DMS79 treated with DMSO at 0.1 percent for 48 hours (cell line): ENCODE results near the gene HUS1.
"Not testable (repeated sequence)": the region's sequence is repeated elsewhere in the genome, so short reads cannot be mapped to it uniquely, and the experiment has no call there.

ENCODE experiments used
- DNase-seq: peaks from one replicate; lab custom pipeline; 2025; lab: John Stamatoyannopoulos, UW

Gene HUS1

GRCh38 chr7:47944536-47945260 is 34.7 kb downstream of the HUS1 start:
- DNase-seq, result no peak

DNA sequence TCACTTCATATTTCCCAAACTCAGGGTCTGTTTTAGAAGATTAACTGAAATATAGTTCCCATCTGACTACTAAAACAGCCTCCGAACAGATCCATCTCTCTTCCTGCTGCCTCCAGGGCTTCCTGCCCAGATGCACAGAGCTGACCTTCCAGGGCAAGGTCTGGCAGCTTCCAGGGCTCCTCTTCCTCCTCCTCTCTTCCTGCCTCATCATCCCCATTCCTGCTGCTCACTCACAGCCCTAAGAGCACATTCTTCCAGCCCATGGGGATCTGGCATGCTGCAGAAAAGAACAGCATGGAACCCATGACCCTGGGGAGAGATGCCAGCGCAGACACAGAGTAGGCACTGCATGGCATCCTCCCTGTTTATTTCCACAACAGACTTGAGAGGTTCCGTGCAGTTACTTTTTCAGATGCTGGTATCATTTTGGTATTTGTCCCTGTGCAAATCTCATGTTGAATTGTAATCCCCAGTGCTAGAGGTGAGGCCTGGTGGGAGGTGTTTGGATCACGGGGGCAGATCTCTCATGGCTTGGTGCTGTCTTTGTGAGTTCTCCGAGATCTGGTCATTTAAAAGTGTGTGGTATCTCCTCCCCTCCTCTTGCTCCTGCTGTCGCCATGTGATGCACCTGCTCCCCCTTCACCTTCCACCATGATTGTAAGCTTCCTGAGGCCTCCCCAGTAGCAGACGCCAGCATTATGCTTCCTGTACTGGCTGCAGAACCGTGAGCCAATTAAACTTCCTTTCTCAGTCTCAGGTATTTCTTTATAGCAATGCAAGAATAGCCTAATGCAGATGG is 35.5 kb downstream of the HUS1 start:
- DNase-seq, result no peak

DNA sequence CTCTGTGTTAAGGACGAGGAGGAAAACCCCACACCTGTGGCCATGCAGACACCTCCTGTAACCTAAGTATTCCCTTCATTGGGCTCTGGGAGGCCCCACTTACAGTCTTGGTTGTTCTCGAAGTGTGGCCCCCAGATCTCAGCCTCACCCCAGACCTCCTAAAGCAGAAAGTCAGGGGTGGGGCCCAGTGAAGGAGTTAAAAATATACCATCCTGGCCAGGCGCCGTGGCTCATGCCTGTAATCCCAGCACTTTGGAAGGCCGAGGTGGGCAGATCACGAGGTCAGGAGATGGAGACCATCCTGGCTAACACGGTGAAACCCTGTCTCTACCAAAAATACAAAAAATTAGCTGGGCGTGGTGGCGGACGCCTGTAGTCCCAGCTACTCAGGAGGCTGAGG is 36.8 kb downstream of the HUS1 start:
- DNase-seq, result not testable (repeated sequence)

DNA sequence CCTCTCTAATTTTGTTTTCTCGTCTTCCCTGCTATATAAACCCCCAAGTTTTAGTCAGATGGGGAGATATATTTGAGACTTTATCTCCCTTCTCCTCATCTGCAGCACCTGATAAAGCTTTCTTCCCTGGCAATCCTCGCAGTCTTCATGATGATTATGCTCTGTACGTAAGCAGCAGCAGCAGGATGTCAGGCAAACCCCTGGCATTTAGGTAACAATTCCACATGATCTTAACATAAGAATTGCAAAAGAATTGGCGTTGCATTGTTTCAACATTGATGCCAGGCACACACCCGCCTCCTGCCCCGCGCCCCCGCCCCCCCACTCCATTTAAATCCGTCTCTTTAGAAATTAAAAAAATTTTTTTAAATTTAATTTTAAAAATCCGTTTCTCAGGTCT is 37.3 kb downstream of the HUS1 start:
- DNase-seq, result no peak

DNA sequence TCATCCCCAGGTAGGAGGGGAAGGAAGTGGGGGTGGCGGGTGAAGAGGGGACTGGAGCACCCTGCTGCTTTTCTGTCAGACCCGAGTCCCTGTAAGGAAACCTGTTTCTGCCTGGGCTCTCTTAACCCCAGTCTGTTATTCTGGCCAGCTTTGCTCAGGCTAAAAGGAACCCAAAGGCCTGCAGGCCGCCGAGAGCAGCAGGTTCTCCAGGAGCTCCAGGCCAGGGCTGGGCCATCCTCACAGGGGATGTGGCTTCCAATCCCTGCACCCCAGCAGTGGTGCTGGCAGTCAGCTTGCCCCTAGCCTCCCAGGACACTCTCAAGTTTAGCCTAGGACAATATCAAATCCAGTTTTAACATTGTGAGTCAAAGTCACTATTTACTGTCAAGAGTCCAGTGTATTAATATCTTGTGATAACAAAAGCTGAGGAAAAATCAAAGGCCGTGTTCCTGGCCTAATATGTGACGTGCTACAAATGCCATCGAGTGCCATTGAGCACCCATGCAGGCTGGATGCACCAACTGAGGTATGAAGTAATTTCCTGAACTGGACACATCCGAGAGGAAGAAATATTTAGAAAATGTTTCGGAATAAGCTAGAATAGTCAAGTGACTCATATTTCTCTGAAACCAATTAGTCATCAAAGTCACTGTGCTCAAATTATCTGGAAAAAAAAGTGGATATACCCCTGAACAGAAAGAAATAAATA is 38.1 kb downstream of the HUS1 start:
- DNase-seq, result no peak

- DNase-seq, result no peak
These were observed 39.1 kb downstream of the HUS1 start for GRCh38 chr7:47940088-47941013.

GRCh38 chr7:47939425-47940036 is 39.9 kb downstream of the HUS1 start:
- no peak for DNase-seq

DNA sequence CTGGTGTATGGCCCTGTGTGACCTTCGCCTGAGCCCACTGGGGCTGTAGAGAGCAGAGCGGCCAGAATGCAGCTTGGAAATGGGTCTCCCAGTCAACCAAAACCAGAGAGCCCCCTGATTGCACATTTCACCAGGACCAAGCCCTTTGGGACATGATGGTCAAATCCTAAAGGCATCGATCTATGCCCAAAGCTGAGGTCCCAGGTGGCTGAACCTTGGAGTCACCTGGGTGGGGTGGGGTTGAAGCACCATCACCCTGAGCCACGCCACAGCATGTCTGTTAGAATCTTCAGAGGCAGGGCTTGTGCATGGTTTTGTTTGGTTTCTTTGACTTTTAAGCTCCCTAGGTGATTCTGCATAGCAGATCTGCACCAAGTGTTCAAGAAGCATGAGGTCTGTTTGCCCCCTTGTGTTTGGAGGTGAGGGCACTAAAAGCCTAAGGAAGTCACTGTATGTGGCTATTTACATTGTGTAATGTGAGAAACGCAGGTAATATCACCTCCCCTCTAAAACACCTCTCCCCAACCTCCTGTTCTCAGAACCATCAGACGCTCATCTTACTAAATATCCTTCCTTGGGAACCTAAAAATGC is 40.7 kb downstream of the HUS1 start:
- no peak for DNase-seq

GRCh38 chr7:47937711-47938573 is 41.5 kb downstream of the HUS1 start:
- DNase-seq, result no peak

- DNase-seq, result peak; percentile 82
These were observed 42.2 kb downstream of the HUS1 start for GRCh38 chr7:47937065-47937687.

GRCh38 chr7:47936323-47936722 is 43.1 kb downstream of the HUS1 start:
- DNase-seq, result no peak

GRCh38 chr7:47935336-47935735 is 44.1 kb downstream of the HUS1 start:
- DNase-seq, result no peak

GRCh38 chr7:47934831-47935230 is 44.6 kb downstream of the HUS1 start:
- DNase-seq, result no peak

DNA sequence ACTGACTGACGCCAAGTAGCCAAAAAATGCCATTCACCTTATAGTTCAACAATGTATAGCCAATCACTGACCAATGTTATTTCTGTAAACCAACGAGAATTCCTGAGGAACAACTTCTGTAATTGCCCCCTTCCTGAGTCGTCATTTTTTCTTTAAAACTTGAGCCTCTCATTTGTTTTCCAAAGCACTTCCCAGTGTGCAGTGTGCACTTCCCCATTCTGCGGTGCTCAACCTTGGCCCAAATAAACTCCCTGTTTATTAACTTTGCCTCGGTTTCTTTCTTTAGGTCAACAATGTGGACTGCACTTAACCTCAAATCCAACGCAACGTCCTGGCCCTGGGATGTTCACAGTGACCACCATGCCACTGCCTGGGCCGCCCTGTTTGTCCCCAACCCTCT is 46.2 kb downstream of the HUS1 start:
- no peak for DNase-seq

GRCh38 chr7:47932466-47933037 is 46.9 kb downstream of the HUS1 start:
- no peak for DNase-seq

GRCh38 chr7:47932016-47932415 is 47.4 kb downstream of the HUS1 start:
- no peak for DNase-seq

DNA sequence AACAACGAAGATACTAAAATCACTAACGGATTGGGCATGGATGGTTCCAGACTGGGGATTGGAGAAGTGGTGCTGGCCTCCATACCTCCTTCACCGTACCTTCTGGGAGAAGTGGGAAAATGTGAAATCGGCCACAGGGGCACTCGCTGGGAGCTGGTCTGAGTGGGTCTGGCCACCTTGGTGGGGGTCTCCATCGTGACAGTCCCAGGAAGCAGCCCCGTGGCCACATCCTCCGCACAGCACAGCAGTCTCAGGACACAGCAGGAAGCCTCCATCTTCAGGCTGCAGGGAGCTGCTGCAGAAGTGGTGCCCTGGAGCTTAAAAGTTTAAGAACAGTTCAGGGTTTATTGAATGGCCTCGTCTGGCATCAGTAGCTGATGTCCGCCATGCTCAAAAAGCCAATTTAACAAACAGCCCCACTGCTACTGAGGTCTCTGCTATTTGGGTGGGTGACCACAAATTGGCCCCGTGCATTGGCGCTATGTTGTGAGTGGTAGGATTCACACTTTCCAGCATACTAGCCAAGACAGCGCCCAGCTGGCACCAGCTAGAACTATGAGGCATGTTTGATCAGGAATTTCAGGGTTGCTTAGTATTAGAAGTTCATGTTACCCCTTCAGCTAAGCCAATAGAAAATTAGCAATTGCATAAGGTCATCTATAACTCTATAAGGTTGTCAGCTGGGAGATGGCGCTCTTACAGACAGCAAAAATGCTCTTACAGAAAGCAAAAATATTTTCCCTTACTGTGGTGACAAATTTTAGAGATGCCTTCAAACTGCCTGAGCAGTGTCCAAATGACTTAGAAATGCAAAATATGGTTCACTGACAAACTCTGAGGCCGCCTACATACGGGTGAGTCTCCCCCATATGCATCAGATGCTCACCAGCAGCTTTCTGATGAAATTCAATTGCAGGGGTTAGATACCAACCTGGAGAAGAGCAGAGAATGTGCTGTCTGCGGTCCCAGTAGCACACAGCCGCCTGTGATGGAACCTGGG is 48.1 kb downstream of the HUS1 start:
- no peak for DNase-seq

DNA sequence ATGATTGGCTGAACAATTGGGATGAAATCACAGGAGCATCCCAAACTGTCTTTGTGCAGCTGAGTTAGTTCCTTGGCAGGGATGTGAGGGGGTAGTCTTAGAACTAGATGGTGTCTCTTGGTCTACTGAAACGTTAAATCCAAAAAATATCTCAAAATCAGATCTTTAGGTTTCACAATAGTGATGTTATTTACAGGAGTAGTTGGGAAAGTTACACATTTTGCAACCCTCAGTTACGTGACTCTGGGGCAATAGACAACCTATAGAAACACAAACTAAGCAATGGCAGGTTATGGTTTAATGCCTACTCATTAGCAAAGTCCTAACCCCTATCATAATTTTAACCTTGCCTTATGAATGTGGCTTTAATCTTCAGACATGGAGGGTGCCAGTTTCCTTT is 55.1 kb downstream of the HUS1 start:
- DNase-seq, result no peak
